Activated T-cell treated with anti-CD3 and anti-CD28 coated beads for 24 hours (primary cell): ENCODE measurements around the gene KCNG2.

Experiments
- DNase-seq: peaks from one replicate; pipeline ENCODE4 v3.0.0-alpha.2; 2020; ENCODE audit warnings: low read depth

KCNG2 gene

GRCh38 chr18:79889569-79889968 is 91.8 kb downstream of the KCNG2 start:
- DNase-seq = no peak

- DNase-seq = no peak
Observed at GRCh38 chr18:79890674-79891073, 92.9 kb downstream of the KCNG2 start.

DNA sequence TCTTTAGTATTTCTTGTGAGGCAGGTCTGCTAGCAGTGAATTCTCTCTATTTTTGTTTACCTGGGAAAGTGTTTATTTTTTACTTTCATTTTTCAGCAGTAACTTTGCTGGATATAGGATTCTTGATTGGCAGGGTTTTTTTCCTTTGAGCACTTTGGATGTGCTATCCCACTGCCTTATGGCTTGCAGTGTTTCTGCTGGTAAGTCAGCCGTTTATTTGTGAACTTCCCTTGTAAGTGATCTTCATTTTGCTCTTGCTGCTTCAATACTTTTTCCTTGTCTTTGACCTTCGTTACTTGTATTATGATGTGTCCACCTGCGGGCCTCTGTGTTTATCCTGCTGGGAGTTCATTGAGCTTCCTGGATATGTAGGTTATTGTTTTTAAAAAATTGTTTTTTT is 99.0 kb downstream of the KCNG2 start:
- DNase-seq = no peak

DNA sequence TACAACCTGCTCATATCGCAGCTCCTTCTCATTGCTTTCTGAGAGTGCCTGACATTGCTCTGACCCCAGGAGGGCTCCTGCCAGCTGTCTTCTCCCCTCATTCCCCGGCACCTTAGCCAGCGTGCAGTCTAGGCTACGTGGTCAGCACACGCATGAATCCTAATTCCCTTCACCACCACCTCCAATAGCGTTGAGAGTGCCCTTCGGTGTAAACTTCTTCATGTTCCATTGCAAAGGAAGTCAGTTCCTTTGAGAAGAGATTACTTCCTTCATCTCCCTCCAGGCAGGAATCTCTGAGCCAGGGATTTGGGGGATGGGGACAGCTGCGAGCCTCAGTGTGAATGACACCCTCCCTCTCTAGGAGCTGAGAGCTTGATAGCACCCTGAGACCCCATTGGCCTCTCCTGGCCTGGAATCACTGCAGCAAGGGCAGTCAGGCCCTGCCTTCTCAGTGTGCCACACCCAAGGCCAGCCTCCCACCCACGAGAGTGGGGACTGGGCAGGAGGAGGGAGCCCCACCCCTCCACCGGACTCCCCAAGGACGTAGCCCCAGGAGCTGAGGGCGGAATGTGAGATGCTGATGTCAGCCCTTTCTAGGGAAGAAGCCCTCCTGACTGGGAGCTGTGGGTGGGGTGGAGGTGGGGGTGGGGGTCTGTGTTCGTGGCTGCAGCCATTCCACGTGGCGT is 100.3 kb downstream of the KCNG2 start:
- DNase-seq = no peak

- no peak for DNase-seq
Observed at GRCh38 chr18:79898952-79899608, 101.3 kb downstream of the KCNG2 start.

GRCh38 chr18:79899609-79900445 is 102.1 kb downstream of the KCNG2 start:
- DNase-seq = no peak

DNA sequence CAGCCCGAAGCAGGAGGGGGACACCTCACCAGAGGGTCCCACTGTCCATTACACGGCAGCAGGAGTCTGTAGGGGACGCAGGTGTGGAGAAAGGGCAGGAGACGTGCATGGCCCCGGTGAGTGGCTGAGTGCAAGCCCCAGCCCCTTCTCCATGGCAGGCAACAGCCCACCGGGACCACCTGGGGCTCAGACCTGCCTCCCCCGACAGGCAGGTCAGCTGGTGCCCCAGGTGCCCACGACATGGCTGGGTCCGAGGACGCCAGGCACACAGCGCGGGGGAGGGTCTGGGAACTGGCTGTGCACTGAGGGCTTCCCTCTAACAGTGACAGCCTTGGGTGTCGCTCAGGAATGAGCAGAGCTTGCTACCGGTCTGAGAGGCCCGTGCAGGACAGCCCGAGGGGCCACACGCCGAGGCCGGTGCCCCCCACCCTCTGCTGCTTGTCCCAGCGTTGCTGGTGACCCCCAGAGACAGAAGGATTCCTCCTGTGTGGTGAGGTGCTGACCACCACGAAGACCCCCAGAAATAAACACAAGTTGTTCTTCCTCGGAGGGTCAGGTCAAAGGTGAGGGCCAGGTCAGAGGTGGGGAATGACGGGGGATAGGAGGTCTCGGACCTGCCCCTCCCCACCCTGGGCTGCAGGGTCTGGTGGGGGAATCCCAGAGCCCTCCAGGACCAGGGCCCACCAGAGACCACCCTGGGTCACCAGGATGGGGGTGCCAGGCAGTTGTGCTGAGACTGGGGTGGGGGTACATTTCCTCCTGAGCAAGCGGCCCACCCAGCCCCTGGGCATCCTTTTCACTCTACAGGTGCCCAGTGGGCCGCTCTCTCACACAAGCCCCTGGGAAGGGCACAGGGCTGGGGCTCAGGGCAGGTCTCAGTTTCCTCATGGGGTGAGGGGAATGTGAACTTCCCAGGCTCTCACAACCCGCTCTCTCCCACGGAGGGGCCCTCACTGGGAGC is 103.2 kb downstream of the KCNG2 start:
- DNase-seq = no peak

DNA sequence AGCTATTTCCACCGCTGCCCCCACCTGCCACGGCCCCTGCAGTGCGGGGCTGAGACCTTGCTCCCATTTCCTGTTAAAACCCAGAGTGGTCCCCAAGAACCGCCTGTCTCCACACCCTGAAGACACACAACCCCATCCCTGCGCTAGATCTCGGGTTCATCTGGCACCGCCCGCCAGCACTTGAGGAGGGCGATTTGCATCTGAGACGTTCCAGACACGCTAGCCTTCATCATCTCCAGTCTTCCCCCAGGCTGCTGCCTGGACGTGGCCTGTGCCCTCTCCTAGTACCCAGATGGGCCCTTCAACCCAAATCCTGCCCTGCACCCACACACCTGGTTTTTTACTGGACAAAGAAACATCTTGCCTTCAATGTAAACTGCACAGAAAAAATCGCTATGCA is 103.9 kb downstream of the KCNG2 start:
- DNase-seq = no peak

DNA sequence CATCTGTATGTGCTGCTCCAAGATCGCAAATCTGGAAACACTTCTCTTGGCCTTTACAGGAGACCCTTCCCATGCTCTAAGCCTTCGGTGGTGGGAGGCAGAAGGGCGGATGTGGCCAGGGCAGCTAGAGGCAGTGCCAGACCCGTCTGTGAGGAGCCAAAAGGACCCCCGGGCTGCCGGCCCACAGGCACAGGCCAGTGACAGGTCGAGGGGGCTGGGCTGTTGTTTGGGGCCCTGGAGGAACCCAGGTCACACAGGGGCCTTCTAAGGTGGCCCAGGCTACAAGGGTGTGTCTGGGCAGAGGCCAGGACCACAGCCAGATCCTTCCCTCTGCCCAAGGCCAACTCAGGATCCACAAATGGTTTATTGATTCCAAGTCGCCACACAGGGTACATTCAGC is 104.3 kb downstream of the KCNG2 start:
- no peak for DNase-seq

- no peak for DNase-seq
Observed at GRCh38 chr18:79902640-79903039, 104.9 kb downstream of the KCNG2 start.

GRCh38 chr18:79903071-79903635 is 105.4 kb downstream of the KCNG2 start:
- no peak for DNase-seq

DNA sequence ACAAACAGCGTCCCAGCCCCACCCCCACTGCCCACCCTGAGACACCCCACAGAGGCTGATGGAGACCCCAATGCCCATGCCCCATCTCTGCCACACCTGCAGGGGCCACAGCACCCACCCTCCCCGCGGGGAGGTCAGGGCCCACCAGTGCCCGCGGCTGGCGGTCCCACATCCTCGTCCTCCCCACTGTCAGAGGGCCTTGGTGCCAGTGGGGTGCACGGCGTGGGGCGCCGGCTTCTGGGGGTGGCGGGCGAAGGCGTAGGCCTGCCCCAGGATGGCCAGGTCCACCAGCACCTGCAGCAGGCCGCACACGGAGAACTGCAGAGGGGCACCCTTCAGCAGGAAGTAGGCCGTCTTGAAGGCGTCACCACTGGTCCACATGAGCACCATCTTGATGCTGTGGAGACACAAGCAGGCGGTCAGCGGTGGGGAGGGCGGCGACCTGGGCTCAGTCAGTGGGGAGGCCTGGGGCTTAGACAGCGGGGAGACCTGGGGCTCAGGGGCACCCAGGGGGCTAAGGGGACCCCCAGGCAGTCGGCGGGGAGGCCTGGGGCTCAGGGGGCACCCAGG is 106.1 kb downstream of the KCNG2 start:
- DNase-seq = no peak

DNA sequence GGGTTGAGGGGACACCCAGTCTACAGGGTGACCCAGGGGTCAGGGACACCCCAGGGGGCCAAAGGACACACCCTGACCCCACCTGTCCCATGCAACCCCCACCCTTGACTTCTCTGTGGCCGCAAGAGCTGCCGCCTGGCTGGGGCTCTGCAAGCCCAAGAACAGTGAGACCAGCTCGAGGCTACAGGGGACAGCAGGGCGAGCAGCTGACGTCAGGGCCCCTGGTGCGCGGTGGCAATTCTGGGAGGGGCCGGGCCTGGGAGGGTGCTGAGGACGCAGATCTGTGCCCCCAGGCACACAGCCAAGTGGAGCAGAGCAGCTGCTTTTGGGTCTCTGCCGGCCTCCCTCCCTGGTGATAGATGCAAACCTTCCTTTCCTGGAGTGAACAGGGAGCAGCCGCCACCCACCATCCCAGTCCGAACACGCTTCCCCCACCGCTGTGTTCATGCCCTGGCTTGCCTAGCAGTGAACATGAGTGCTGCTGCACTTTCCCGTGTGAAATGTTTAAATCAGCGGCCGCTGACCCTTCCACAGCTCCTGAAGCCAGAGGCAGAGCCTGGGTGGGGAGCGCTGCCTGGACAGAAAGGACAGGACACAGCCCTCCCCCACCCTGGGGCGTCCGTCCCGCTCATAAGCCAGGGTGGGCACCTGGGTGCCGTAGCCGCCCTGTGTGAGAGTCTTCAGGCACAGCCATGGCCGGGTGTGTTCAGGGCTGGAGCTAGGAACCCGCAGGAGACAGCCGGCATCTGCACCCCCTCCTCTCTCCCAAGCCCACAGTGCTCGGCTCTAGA is 106.8 kb downstream of the KCNG2 start:
- DNase-seq = no peak

DNA sequence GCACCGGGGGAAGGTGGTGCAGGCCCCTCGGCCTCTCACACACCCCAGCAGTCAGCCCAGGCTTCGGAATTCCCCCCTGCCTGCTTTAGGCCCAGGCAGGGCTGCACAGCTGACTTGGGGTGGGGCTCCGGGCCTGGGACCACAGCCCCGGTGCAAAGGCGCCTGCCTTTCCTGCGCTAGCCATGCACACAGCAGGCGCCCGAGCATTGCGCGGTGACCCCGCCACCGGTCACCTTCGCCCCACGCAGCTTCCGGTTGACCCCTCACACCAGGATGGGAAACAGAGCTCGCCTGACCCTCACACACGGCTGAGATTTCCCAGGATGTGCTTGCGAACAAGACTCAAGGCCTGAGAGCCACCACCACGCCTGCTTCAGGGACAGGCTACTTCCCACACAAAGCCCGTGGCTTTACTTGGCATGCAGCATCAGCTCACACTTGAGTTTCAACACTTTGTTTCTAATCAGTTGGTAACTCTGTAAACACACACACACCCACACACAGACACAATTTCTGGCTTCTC is 107.7 kb downstream of the KCNG2 start:
- DNase-seq = no peak

GRCh38 chr18:79905993-79906392 is 108.3 kb downstream of the KCNG2 start:
- no peak for DNase-seq

- DNase-seq = no peak
Observed at GRCh38 chr18:79906706-79907105, 109.0 kb downstream of the KCNG2 start.

- no peak for DNase-seq
Observed at GRCh38 chr18:79910563-79911343, 113.0 kb downstream of the KCNG2 start.

GRCh38 chr18:79911344-79912270 is 113.9 kb downstream of the KCNG2 start:
- no peak for DNase-seq
